ENCODE measurements around the gene DAPK1. TPM values are rescaled to one million over a fixed set of nuclear protein-coding genes. Genes with fewer than 3 reads are reported as not detected.

The DAPK1 gene
- total RNA-seq, 2 experiments from 2014 or later, result 1.6 to 1.9 TPM

- Mint-ChIP-seq H3K27me3 (no peaks in the 10 kb centered on the region), H3K9me3 (no peaks in the 10 kb centered on the region), H3K4me3 (no peak overlapping the region)
Observed at GRCh38 chr9:87687207-87687606, 189.5 kb downstream of the DAPK1 start.

GRCh38 chr9:87694236-87694755 is 196.6 kb downstream of the DAPK1 start:
- peaks cover 11% of the 10 kb centered on the region for H3K36me3 Mint-ChIP-seq
- H3K4me3 Mint-ChIP-seq, result no peak overlapping the region
- no peak overlapping the region for H3K27ac Mint-ChIP-seq
- H3K9me3 Mint-ChIP-seq, result peaks cover 10% of the 10 kb centered on the region
- DNase-seq, result no peak
- no peaks in the 10 kb centered on the region for H3K27me3 Mint-ChIP-seq
- no peaks in the 10 kb centered on the region for H3K4me1 Mint-ChIP-seq

More at GRCh38 chr9:87687207-87687606, 189.5 kb downstream of the DAPK1 start:
- peaks cover 2% of the 10 kb centered on the region for H3K36me3 Mint-ChIP-seq
- H3K27ac Mint-ChIP-seq, result no peak overlapping the region
- H3K4me1 Mint-ChIP-seq, result peaks cover 13% of the 10 kb centered on the region
- DNase-seq, result no peak

- Mint-ChIP-seq H3K9me3 (peaks cover 10% of the 10 kb centered on the region), H3K27me3 (no peaks in the 10 kb centered on the region), H3K4me1 (no peaks in the 10 kb centered on the region), H3K36me3 (peaks cover 9% of the 10 kb centered on the region), H3K4me3 (no peak overlapping the region), H3K27ac (no peak overlapping the region)
- no peak for DNase-seq
Observed at GRCh38 chr9:87695523-87695922, 197.9 kb downstream of the DAPK1 start.

- Mint-ChIP-seq H3K27me3 (no peaks in the 10 kb centered on the region), H3K4me3 (no peak overlapping the region), H3K36me3 (peaks cover 9% of the 10 kb centered on the region), H3K9me3 (peaks cover 10% of the 10 kb centered on the region), H3K4me1 (no peaks in the 10 kb centered on the region), H3K27ac (no peak overlapping the region)
- DNase-seq, result no peak
Observed at GRCh38 chr9:87696641-87697040, 199.0 kb downstream of the DAPK1 start.

- Mint-ChIP-seq H3K4me3 (no peak overlapping the region), H3K27ac (no peak overlapping the region), H3K4me1 (peaks cover 2% of the 10 kb centered on the region), H3K36me3 (peaks cover 4% of the 10 kb centered on the region), H3K27me3 (no peaks in the 10 kb centered on the region), H3K9me3 (peaks cover 5% of the 10 kb centered on the region)
- no peak for DNase-seq
Observed at GRCh38 chr9:87698069-87698809, 200.6 kb downstream of the DAPK1 start.

GRCh38 chr9:87699835-87700234 is 202.2 kb downstream of the DAPK1 start:
- Mint-ChIP-seq H3K27me3 (no peaks in the 10 kb centered on the region), H3K36me3 (no peaks in the 10 kb centered on the region), H3K27ac (no peak overlapping the region), H3K4me3 (no peak overlapping the region), H3K4me1 (peaks cover 2% of the 10 kb centered on the region), H3K9me3 (no peaks in the 10 kb centered on the region)
- DNase-seq, result no peak

- Mint-ChIP-seq H3K4me1 (peaks cover 2% of the 10 kb centered on the region), H3K36me3 (no peaks in the 10 kb centered on the region), H3K4me3 (no peak overlapping the region), H3K27me3 (no peaks in the 10 kb centered on the region), H3K9me3 (no peaks in the 10 kb centered on the region), H3K27ac (no peak overlapping the region)
- DNase-seq, result no peak
Observed at GRCh38 chr9:87701491-87701890, 203.8 kb downstream of the DAPK1 start.

GRCh38 chr9:87701931-87702421 is 204.3 kb downstream of the DAPK1 start:
- Mint-ChIP-seq H3K4me3 (no peak overlapping the region), H3K27ac (no peak overlapping the region), H3K4me1 (peaks cover 2% of the 10 kb centered on the region), H3K36me3 (no peaks in the 10 kb centered on the region), H3K9me3 (no peaks in the 10 kb centered on the region), H3K27me3 (no peaks in the 10 kb centered on the region)
- no peak for DNase-seq

GRCh38 chr9:87702921-87703320 is 205.3 kb downstream of the DAPK1 start:
- no peaks in the 10 kb centered on the region for H3K9me3 Mint-ChIP-seq
- H3K4me3 Mint-ChIP-seq, result no peak overlapping the region
- H3K4me1 Mint-ChIP-seq, result peaks cover 6% of the 10 kb centered on the region
- no peaks in the 10 kb centered on the region for H3K27me3 Mint-ChIP-seq
- DNase-seq, result no peak
- no peaks in the 10 kb centered on the region for H3K36me3 Mint-ChIP-seq
- H3K27ac Mint-ChIP-seq, result no peak overlapping the region

GRCh38 chr9:87703636-87704276 is 206.1 kb downstream of the DAPK1 start:
- no peaks in the 10 kb centered on the region for H3K27me3 Mint-ChIP-seq
- DNase-seq, result no peak
- H3K4me3 Mint-ChIP-seq, result no peak overlapping the region
- peaks cover 13% of the 10 kb centered on the region for H3K4me1 Mint-ChIP-seq
- H3K27ac Mint-ChIP-seq, result no peak overlapping the region
- H3K9me3 Mint-ChIP-seq, result no peaks in the 10 kb centered on the region
- H3K36me3 Mint-ChIP-seq, result no peaks in the 10 kb centered on the region

- H3K27me3 Mint-ChIP-seq, result no peaks in the 10 kb centered on the region
- no peak for DNase-seq
- no peaks in the 10 kb centered on the region for H3K36me3 Mint-ChIP-seq
- H3K27ac Mint-ChIP-seq, result no peak overlapping the region
- H3K4me3 Mint-ChIP-seq, result no peak overlapping the region
- peaks cover 19% of the 10 kb centered on the region for H3K4me1 Mint-ChIP-seq
- H3K9me3 Mint-ChIP-seq, result no peaks in the 10 kb centered on the region
Observed at GRCh38 chr9:87704342-87704741, 206.7 kb downstream of the DAPK1 start.

GRCh38 chr9:87706066-87706739 is 208.5 kb downstream of the DAPK1 start:
- Mint-ChIP-seq H3K9me3 (no peaks in the 10 kb centered on the region), H3K4me3 (no peak overlapping the region), H3K36me3 (no peaks in the 10 kb centered on the region), H3K4me1 (peaks cover 24% of the 10 kb centered on the region), H3K27ac (no peak overlapping the region), H3K27me3 (no peaks in the 10 kb centered on the region)
- DNase-seq, result no peak

GRCh38 chr9:87707805-87708506 is 210.3 kb downstream of the DAPK1 start:
- Mint-ChIP-seq H3K36me3 (no peaks in the 10 kb centered on the region), H3K4me1 (peaks cover 23% of the 10 kb centered on the region), H3K9me3 (no peaks in the 10 kb centered on the region), H3K4me3 (no peak overlapping the region), H3K27ac (no peak overlapping the region), H3K27me3 (no peaks in the 10 kb centered on the region)
- no peak for DNase-seq

- Mint-ChIP-seq H3K27me3 (no peaks in the 10 kb centered on the region), H3K27ac (no peak overlapping the region), H3K4me1 (peaks cover 23% of the 10 kb centered on the region), H3K9me3 (no peaks in the 10 kb centered on the region), H3K36me3 (no peaks in the 10 kb centered on the region), H3K4me3 (no peak overlapping the region)
- no peak for DNase-seq
Observed at GRCh38 chr9:87708546-87708945, 210.9 kb downstream of the DAPK1 start.
